NCI-H2171 treated with DMSO at 0.1 percent for 48 hours (cell line): Measurements from ENCODE around the gene RPS24.
A peak's percentile ranks its signal among the peaks of the same experiment; 100 is the strongest.

ENCODE experiments used
- DNase-seq: peaks from one replicate; lab custom pipeline; 2025; lab: John Stamatoyannopoulos, UW

Gene RPS24

GRCh38 chr10:78028438-78029268 lies 5.0 kb upstream of the RPS24 start:
- no peak for DNase-seq

DNA sequence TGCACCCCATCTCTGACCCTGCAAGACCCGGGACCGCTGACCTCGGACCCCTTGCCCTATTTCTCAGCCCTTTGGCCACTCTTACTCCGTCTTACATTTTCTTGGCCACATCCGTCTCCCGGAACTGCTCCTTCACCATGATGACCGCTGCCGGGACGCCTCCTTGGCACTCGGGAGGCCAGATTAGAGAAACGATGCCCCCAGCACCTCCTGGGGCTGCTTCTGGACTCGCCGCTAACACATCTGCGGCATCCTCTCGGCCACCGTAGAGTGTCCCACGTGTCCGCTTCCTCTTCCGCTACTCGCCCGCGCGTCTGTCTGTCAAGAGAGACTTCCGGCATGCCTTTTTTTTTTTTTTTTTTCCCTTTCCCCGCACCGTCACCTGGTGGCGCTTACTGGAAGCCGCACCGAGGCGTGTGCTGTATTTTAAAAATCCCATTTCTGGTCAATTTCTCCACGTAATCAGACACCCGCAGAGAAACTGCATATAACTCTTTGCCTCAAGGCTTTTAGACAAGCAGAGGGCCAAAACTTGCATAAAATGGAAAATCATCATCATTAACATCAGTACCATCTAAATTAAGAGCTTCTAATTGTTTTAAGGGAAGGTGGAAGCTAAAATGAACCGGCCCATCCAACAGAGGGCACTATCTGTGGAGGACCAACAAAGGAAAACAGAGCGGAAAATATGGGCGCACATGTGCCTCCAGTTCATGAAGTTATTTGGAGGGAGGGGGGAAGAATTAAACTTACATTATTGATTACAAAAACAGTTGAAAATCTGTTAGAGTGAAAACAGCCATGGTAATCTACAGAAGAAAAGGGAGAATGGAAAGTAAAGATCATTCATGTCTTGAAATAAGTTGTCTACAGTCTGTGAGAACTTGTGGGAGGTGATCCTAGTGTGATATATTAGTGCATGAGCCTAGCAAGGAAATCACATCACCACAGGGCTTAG lies 4.1 kb upstream of the RPS24 start, which contains the start of gene POLR3A:
Gene POLR3A (minus strand): TSS at position 247 of the 958 bp plus-strand sequence. CDS start 108 bp downstream, at position 139.
- peak; percentile 86 for DNase-seq

DNA sequence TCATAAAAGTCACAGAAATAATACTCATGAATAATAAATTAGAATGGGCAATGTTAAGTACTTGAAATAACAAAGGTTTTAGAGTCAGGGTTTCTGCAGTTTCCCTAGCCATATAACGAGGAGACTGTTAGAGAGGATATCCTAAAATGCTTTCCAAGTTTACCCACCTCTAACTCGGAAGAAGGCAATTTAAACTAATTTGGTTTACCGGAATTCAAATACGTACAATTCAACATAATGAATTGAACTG lies 351 bp upstream of the RPS24 start:
- no peak for DNase-seq

GRCh38 chr10:78035025-78035424 lies 1.4 kb downstream of the RPS24 start:
- no peak for DNase-seq

- no peak for DNase-seq
Measured at GRCh38 chr10:78035437-78035836, 1.8 kb downstream of the RPS24 start.

GRCh38 chr10:78035933-78036583 lies 2.4 kb downstream of the RPS24 start:
- no peak for DNase-seq

DNA sequence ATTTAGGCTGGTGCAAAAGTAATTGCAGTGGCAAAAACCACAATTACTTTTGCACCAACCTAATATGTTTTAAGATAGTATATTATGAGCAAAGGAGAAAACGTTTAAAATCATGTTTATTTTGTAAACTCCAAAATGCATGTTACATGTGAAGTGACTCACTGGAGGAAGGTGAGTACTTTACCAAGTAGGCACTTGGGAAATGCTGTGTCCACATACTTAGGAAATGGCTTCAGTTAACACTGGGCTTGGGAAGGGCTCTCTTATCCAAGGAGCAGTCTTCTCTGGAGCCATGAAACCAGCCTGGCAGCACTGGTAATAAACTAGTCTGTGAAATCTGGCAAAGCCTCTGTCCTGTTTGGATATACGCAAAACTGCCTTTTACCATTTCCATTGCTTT lies 4.4 kb downstream of the RPS24 start:
- DNase-seq: no peak

GRCh38 chr10:78038791-78039547 lies 5.3 kb downstream of the RPS24 start:
- DNase-seq: no peak

DNA sequence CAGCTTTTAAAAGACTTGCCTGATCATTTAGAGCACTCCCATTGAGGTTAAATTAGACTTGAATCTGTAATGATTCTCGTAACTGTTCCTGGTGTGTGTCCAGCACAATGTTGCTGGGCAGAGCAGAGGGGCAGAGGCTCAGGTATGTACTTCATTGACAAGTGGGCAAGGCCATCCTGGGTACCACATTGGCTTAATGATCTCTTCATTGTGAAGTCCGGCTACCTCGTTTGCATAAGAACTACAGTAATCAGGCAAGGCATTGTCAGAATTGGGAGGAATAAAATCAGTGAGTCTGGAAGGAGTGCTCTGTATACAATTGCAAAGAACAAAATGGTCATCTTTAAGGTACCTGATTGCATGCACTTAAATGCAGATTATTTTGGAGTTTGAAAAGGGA lies 6.1 kb downstream of the RPS24 start:
- no peak for DNase-seq

DNA sequence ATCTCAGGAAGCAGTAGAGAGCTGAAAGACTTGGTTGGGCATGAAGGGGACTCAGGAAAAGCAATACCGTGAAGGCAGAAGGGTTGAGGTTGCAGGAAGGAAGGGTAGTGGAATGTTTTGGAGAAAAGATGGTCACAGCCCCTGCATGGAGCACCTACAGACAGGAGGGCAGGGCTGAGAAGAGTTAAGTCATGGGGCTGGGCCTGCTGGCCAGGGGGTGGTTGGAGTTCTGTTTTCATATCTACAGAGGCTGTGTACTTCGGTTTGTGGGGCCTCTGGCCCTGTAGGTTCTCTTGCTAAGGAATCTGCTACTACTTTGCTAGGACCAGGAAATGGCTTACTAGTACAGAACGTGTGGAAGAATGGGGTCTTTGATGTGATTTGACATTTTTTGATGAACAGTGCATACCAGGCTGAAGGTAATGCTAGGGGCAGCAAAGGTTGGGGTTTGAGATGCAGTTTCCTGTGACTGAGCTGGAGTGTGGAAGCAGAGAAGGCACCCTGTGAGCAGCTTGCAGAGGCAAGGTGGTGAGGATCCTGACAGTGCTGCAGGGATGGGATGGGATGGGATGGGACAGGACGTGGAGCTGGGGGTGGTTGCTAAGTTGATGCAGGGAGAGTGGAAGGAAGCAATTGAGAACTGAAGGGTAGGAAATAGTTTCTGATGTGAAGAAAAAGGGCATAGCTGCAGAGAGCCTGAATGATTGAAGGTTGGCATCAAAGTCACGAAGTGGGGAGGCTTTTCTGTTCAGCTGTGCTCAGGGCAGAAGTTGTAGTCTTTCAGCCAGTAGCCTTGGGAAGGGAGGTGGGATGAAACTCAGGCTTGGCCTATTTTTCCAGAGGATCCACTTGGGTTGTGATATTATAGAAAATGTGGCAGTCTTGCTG lies 7.8 kb downstream of the RPS24 start:
- DNase-seq: no peak

DNA sequence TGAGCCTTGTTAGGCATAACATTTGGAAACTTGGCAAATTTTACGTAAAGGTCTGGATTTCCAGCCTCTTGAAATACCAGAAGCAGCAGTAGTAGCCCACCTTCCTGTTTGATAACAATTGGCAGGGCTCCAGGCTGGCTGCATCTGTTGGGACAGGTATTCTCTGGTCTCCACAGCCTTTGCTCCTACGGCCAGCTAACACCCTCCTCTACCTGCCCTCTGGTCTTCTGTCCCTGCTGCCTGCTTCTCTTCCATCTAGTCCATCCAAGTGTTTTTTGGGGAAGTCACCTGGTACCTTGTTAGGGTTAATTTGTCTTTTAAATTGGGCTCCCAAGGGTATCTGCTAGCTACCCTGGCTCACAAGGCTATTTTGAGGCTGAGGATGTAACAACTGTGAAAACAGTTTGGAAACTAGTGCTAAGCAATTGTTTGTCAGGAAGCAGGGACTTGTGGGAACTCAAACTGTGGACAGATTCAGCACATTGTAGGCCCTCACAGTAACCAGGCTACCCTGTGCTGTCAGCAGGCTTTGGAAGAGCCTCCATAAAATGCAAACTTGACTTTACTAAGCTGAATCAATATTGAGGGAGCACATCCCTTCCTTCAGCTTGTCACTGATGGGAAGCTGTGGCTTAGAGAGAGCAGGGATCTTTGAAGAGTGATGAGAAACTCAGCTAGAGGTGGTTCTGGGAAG lies 8.5 kb downstream of the RPS24 start:
- DNase-seq: no peak

DNA sequence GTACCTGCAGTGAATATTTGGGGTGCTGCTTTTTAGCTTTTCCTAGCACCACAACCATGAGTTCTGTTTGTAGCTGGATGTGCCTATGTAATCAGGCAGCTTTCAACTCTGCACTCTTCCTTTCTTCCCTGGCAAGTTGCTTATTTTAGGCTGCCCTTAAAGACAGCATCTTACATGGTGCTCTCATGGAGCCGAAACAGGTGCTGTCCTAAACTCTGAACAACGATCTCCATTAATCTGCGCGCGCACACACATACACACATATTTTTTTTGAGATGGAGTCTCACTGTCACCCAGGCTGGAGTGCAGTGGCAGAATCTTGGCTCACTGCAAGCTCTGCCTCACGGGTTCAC lies 9.1 kb downstream of the RPS24 start:
- no peak for DNase-seq

GRCh38 chr10:78044179-78044578 lies 10.5 kb downstream of the RPS24 start:
- DNase-seq: no peak

GRCh38 chr10:78044699-78045098 lies 11.0 kb downstream of the RPS24 start:
- no peak for DNase-seq

DNA sequence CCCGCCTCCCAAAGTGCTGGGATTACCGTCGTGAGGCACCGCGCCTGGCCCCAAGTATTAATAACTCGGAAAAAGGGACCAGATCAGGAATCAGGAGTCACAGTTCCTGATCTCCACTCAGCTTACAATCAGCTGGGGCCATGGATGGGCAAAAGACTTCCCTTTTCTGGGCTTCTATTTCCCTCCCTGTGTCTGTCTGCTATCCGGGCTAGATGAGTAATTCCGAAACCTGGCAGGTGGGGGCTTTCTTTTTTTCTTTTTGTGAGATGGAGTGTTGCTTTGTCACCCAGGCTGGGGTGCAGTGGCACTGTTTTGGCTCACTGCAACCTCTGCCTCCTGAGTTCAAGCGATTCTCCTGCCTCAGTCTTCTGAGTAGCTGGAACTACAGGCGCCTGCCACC lies 11.6 kb downstream of the RPS24 start:
- no peak for DNase-seq

GRCh38 chr10:78045856-78046255 lies 12.2 kb downstream of the RPS24 start:
- DNase-seq: no peak

DNA sequence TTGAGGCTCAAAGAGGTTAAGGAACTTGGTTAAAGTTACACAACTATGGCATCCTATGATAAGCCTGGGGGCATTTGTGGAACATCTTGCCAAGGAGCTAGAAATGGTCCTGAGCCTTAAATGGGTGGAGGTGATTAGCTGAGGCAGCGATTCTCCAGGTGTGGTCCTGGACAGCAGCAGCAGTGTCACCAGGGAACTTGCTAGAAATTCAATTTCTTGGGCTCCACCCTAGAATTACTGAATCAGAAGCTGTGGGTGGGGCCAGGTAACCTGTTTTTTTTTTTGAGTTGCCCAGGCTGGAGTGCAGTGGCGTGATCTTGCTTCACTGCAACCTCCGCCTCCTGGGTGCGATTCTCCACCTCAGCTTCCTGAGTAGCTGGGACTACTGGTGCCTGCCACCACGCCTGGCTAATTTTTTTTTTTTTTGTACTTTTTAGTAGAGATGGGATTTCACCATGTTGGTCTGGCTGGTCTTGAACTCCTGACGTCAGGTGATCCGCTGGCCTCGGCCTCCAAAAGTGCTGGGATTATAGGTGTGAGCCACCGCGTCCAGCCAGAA lies 13.1 kb downstream of the RPS24 start:
- DNase-seq: no peak

- peak; percentile 77 for DNase-seq
Measured at GRCh38 chr10:78047314-78047891, 13.7 kb downstream of the RPS24 start.

- DNase-seq: no peak
Measured at GRCh38 chr10:78049851-78050250, 16.2 kb downstream of the RPS24 start.
